NCI-H2196 (cell line): ENCODE results near the gene DUOXA2.
"Not testable (repeated sequence)": the region's sequence is repeated elsewhere in the genome, so short reads cannot be mapped to it uniquely, and the experiment has no call there.

Experiments
- DNase-seq: peaks from one replicate; lab custom pipeline; 2025; ENCODE audit not compliant: unreplicated experiment; lab: John Stamatoyannopoulos, UW

Gene DUOXA2

GRCh38 chr15:45114076-45114750 lies at the start of gene DUOXA2, which contains the start of gene DUOX2:
DUOXA2 (plus strand) TSS chr15:45114326; CDS start chr15:45114606, 280 bp downstream.
DUOX2 (minus strand) TSS chr15:45114172; CDS start chr15:45113411, 761 bp downstream.
- no peak for DNase-seq

GRCh38 chr15:45064386-45064785 lies 49.7 kb upstream of the DUOXA2 start:
- DNase-seq, result no peak

- DNase-seq, result not testable (repeated sequence)
Observed at GRCh38 chr15:45069942-45070360, 44.2 kb upstream of the DUOXA2 start.

- DNase-seq, result not testable (repeated sequence)
Observed at GRCh38 chr15:45073602-45074001, 40.5 kb upstream of the DUOXA2 start.

- not testable (repeated sequence) for DNase-seq
Observed at GRCh38 chr15:45075440-45076320, 38.4 kb upstream of the DUOXA2 start.

- DNase-seq, result not testable (repeated sequence)
Observed at GRCh38 chr15:45077391-45077790, 36.7 kb upstream of the DUOXA2 start.

- not testable (repeated sequence) for DNase-seq
Observed at GRCh38 chr15:45079201-45079600, 34.9 kb upstream of the DUOXA2 start.

GRCh38 chr15:45079628-45080246 lies 34.4 kb upstream of the DUOXA2 start:
- DNase-seq, result not testable (repeated sequence)

GRCh38 chr15:45080593-45080992 lies 33.5 kb upstream of the DUOXA2 start:
- not testable (repeated sequence) for DNase-seq

- DNase-seq, result not testable (repeated sequence)
Observed at GRCh38 chr15:45082412-45082811, 31.7 kb upstream of the DUOXA2 start.

GRCh38 chr15:45083223-45083622 lies 30.9 kb upstream of the DUOXA2 start:
- no peak for DNase-seq

- peak; percentile 7 for DNase-seq
Observed at GRCh38 chr15:45084163-45084562, 30.0 kb upstream of the DUOXA2 start.

GRCh38 chr15:45087513-45087912 lies 26.6 kb upstream of the DUOXA2 start:
- DNase-seq, result no peak

GRCh38 chr15:45088801-45089711 lies 25.1 kb upstream of the DUOXA2 start:
- DNase-seq, result no peak

GRCh38 chr15:45089712-45090373 lies 24.3 kb upstream of the DUOXA2 start:
- DNase-seq, result no peak

GRCh38 chr15:45091161-45091560 lies 23.0 kb upstream of the DUOXA2 start:
- DNase-seq, result no peak

GRCh38 chr15:45091576-45091975 lies 22.6 kb upstream of the DUOXA2 start:
- DNase-seq, result no peak

GRCh38 chr15:45093013-45093412 lies 21.1 kb upstream of the DUOXA2 start:
- DNase-seq, result no peak

- no peak for DNase-seq
Observed at GRCh38 chr15:45093622-45094357, 20.3 kb upstream of the DUOXA2 start.
